Suppressor macrophage (primary cell): ENCODE measurements around the gene A2M.

Experiments
- DNase-seq, 4 experiments: peaks; one replicate each; pipeline ENCODE4 v3.0.0-alpha.2; 2020 to 2022

A2M gene

GRCh38 chr12:9036227-9036626 is 79.5 kb downstream of the A2M start:
- no peak for DNase-seq

- DNase-seq: no peak
Observed at GRCh38 chr12:9034095-9034494, 81.6 kb downstream of the A2M start.

GRCh38 chr12:9033265-9033887 is 82.3 kb downstream of the A2M start:
- peak; percentile 4 to 24 (median 14) for DNase-seq

- DNase-seq: peak; percentile 77 to 94 (median 86)
Observed at GRCh38 chr12:9032202-9032964, 83.3 kb downstream of the A2M start.

GRCh38 chr12:9030776-9031175 is 84.9 kb downstream of the A2M start:
- DNase-seq: no peak

GRCh38 chr12:9027161-9028059 is 88.3 kb downstream of the A2M start:
- no peak for DNase-seq

- no peak for DNase-seq
Observed at GRCh38 chr12:9024512-9024911, 91.2 kb downstream of the A2M start.

GRCh38 chr12:9022592-9022991 is 93.1 kb downstream of the A2M start:
- no peak for DNase-seq
